K562 (cell line): ENCODE results near the gene SEC14L1. TPM values are rescaled to one million over a fixed set of nuclear protein-coding genes. Genes with fewer than 3 reads are reported as not detected.

ENCODE experiments used
- ARID1B ChIP-seq: fragments of 450-650 bp; IDR thresholded peaks from 2 replicates; pipeline ENCODE4 v1.6.1; 2016; ENCODE audit warnings: antibody characterized with exemption, mild to moderate bottlenecking, inconsistent platforms
- ATF1 ChIP-seq, 2 experiments: fragments of 450-650 bp in 1 of 2; IDR thresholded peaks; 2 replicates each; pipeline ENCODE4 v1.6.1; 2016; ENCODE audit warnings: missing compliant biosample characterization in 1 of 2, missing genetic modification characterization in 1 of 2
- ATF2 ChIP-seq: sonication (generic); formaldehyde crosslinking; IDR thresholded peaks from 2 replicates; pipeline ENCODE4 v1.8.1; 2022; ENCODE audit warnings: missing genetic modification reagents
- BRF1 ChIP-seq: IDR thresholded peaks from 3 replicates; pipeline ENCODE4 v1.6.1; 2011; ENCODE audit warnings: borderline replicate concordance, mild to moderate bottlenecking; ENCODE audit not compliant: insufficient read length; ENCODE audit errors: extremely low read depth
- CHD1 ChIP-seq: fragments of 200-600 bp; sonication (generic); IDR thresholded peaks from one replicate; pipeline ENCODE4 v1.6.1; 2012; ENCODE audit warnings: mild to moderate bottlenecking, moderate library complexity, low read length, inconsistent platforms
- DEAF1 ChIP-seq: fragments of 450-650 bp; formaldehyde crosslinking; IDR thresholded peaks from 2 replicates; pipeline ENCODE4 v1.4.0; 2020; ENCODE audit warnings: mild to moderate bottlenecking, moderate library complexity
- GABPB2 ChIP-seq: fragments of 250-450 bp; sonication (Bioruptor Pico); conservative IDR thresholded peaks from 2 replicates; pipeline ENCODE4 v1.5.1; 2021; ENCODE audit warnings: mild to moderate bottlenecking
- GATA2 ChIP-seq: sonication (generic); formaldehyde crosslinking; IDR thresholded peaks from 2 replicates; pipeline ENCODE4 v1.4.0; 2020; ENCODE audit warnings: mild to moderate bottlenecking, missing genetic modification reagents
- GTF2A2 ChIP-seq: IDR thresholded peaks from 2 replicates; pipeline ENCODE4 v1.6.1; 2016; ENCODE audit warnings: mild to moderate bottlenecking, missing genetic modification characterization, missing compliant biosample characterization
- GTF2E2 ChIP-seq: fragments of 200-800 bp; sonication (Bioruptor generic); IDR thresholded peaks from 2 replicates; pipeline ENCODE4 v1.6.1; 2016; ENCODE audit warnings: missing genetic modification characterization, missing compliant biosample characterization
- HDAC1 ChIP-seq, 2 experiments: fragments of 450-650 bp; IDR thresholded peaks; 2 replicates each; pipeline ENCODE4 v1.6.1; 2016 to 2017; ENCODE audit warnings: inconsistent platforms in 1 of 2, mild to moderate bottlenecking in 1 of 2, moderate library complexity in 1 of 2
- HEY1 ChIP-seq: fragments of 250-450 bp; sonication (Bioruptor Pico); IDR thresholded peaks from 2 replicates; pipeline ENCODE4 v1.5.0; 2020; ENCODE audit warnings: mild to moderate bottlenecking, moderate library complexity, borderline replicate concordance
- MAX ChIP-seq: sonication (generic); formaldehyde crosslinking; IDR thresholded peaks from 2 replicates; pipeline ENCODE4 v1.9.0; 2022; ENCODE audit warnings: mild to moderate bottlenecking, missing genetic modification reagents
- NRF1 ChIP-seq, 2 experiments: fragments of 450-650 bp; IDR thresholded peaks in 1 of 2; conservative IDR thresholded peaks in 1 of 2; 2 replicates each; pipeline ENCODE4 v1.6.1; 2014; ENCODE audit warnings: mild to moderate bottlenecking in 2 of 2
- PML ChIP-seq: IDR thresholded peaks from 2 replicates; pipeline ENCODE4 v1.6.1; 2012; ENCODE audit warnings: low read length, inconsistent platforms
- RBM14 ChIP-seq: fragments of 200-400 bp; formaldehyde crosslinking; IDR thresholded peaks from 2 replicates; pipeline ENCODE4 v1.6.1; 2018; ENCODE audit warnings: low read depth, mild to moderate bottlenecking, low read length, moderate library complexity, borderline replicate concordance; ENCODE audit not compliant: insufficient read depth
- SLC30A9 ChIP-seq: fragments of 250-450 bp; sonication (Bioruptor Pico); IDR thresholded peaks from 2 replicates; pipeline ENCODE4 v1.8.0; 2022; ENCODE audit warnings: mild to moderate bottlenecking, moderate library complexity
- SRSF3 ChIP-seq: fragments of 200-400 bp; formaldehyde crosslinking; IDR thresholded peaks from 2 replicates; pipeline ENCODE4 v1.6.1; 2016; ENCODE audit warnings: mild to moderate bottlenecking, low read length, moderate library complexity; ENCODE audit not compliant: insufficient read depth
- TAF15 ChIP-seq: fragments of 200-400 bp; formaldehyde crosslinking; IDR thresholded peaks from 2 replicates; pipeline ENCODE4 v1.6.1; 2017; ENCODE audit warnings: mild to moderate bottlenecking, low read depth, low read length, moderate library complexity
- TFAM ChIP-seq: fragments of 250-450 bp; sonication (Bioruptor Pico); conservative IDR thresholded peaks from 2 replicates; pipeline ENCODE4 v1.5.0; 2021; ENCODE audit warnings: mild to moderate bottlenecking, moderate library complexity
- XRCC5 ChIP-seq: fragments of 200-400 bp; formaldehyde crosslinking; IDR thresholded peaks from 2 replicates; pipeline ENCODE4 v1.6.1; 2017; ENCODE audit warnings: low read depth, mild to moderate bottlenecking, low read length
- ZBTB17 ChIP-seq: fragments of 450-650 bp; formaldehyde crosslinking; IDR thresholded peaks from 2 replicates; pipeline ENCODE4 v1.4.0; 2020; ENCODE audit warnings: mild to moderate bottlenecking
- ZNF24 ChIP-seq: fragments of 450-650 bp; IDR thresholded peaks from 2 replicates; pipeline ENCODE4 v1.6.1; 2016
- ZNF324 ChIP-seq: fragments of 250-450 bp; sonication (Bioruptor Pico); IDR thresholded peaks from 2 replicates; pipeline ENCODE4 v1.4.0; 2020; ENCODE audit warnings: mild to moderate bottlenecking
- ZNF507 ChIP-seq: conservative IDR thresholded peaks from 2 replicates; pipeline ENCODE4 v1.6.1; 2017; ENCODE audit warnings: missing genetic modification characterization, missing compliant biosample characterization
- polyA plus RNA-seq, 8 experiments: library from polyadenylated mRNA; depleted of rRNA in 4 of 8; stranded (reverse) in 5 of 8; unstranded in 3 of 8; fragments of >200 nt; fragmentation: Nextera tagmentation in 2 of 8; fragmentation: Illumina TruSeq in 1 of 8; extraction: Ambion mirVana in 2 of 8; extraction: Trizol in 1 of 8; gene quantifications; 2 replicates each; pipeline versions ENCODE4 v1.2.1 to v1.2.3, GENCODE V29; 2011 to 2014; ENCODE audit warnings: inconsistent platforms in 1 of 8, missing spikeins in 1 of 8
- total RNA-seq, 7 experiments: library from RNA; depleted of rRNA in 6 of 7; stranded (reverse); fragments of >200 nt in 6 of 7; fragmentation: Illumina TruSeq in 2 of 7; extraction: Trizol in 2 of 7; gene quantifications; 2 replicates each; pipeline versions ENCODE4 v1.2.1 to v1.2.3, GENCODE V29; 2011 to 2021; ENCODE audit warnings: low replicate concordance in 1 of 7
- TF ChIP-seq, protein P1 (sequence below): fragments of 450-650 bp; formaldehyde crosslinking; IDR thresholded peaks from 2 replicates; pipeline ENCODE4 v1.4.0; 2020; ENCODE audit warnings: mild to moderate bottlenecking, moderate library complexity

SEC14L1 gene
- total and polyA plus RNA-seq, 9 of the 15 experiments (the other 6 are each of a cell fraction or from before 2014, with no cell fraction given), result 3.1 to 39.7 (median 15.2) TPM

DNA sequence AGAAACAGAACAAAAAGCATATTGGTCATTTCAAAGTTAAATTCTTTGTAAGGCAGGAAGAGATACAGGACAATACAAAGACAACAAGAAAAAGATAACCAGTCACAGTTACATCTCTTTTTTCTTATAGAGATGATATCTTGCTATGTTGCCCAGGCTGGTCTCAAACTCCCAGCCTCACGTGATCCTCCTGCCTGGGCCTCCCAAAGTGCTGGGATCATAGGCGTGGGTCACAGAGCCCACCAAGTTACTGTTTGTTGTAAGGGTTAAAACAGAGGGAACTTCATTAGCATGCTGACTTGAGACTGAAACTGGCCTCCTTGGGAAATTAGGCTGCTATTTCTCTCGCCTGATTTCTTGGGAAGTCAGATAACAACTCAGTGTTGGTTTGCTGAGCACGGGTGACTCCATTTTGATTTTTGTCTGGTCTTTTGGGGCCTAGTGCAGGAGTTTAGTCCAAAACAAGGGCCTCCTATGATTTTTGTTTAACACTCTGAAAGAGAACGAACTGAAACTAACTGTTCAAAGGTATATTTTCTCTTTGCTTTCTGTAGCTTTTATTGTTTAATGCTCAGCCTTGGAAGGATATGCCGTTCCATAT, 31.5 kb upstream of the SEC14L1 start (continued):
- no peak for TF ChIP-seq GTF2E2 (tag)
- TF ChIP-seq GTF2A2 (tag), result peak; percentile 62; the same call in 1 of the 2 replicates
- no peak for TF ChIP-seq XRCC5
- TF ChIP-seq BRF1, result no peak
- TF ChIP-seq SRSF3, result no peak
- no peak for TF ChIP-seq SLC30A9
- TF ChIP-seq ZBTB17 (CRISPR knock-in tag), result peak; percentile 87
- no peak for TF ChIP-seq GATA2
- TF ChIP-seq ARID1B, result no peak
- TF ChIP-seq TAF15, result no peak
- no peak for TF ChIP-seq ZNF24
- no peak for TF ChIP-seq HEY1
- no peak for TF ChIP-seq ZNF507 (tag)
- TF ChIP-seq GABPB2 (CRISPR knock-in tag), result no peak
- TF ChIP-seq RBM14, result no peak
- TF ChIP-seq CHD1, result no peak
- TF ChIP-seq ATF2, result no peak
- no peak for TF ChIP-seq HDAC1 (IDR thresholded peaks at IDR 0.05)
- no peak for TF ChIP-seq MAX (CRISPR knock-in tag)
- no peak for TF ChIP-seq TFAM
- peak; percentile 42 for TF ChIP-seq ZNF324 (CRISPR knock-in tag)
- TF ChIP-seq NRF1 (conservative IDR thresholded peaks at IDR 0.05 in 1 of 2, IDR thresholded peaks at IDR 0.05 in 1 of 2), result no peak
- TF ChIP-seq ATF1 (CRISPR knock-in tag; IDR thresholded peaks at IDR 0.05), result no peak
- TF ChIP-seq ATF1 (tag; IDR thresholded peaks at IDR 0.05), result no peak
- TF ChIP-seq, protein P1, sequence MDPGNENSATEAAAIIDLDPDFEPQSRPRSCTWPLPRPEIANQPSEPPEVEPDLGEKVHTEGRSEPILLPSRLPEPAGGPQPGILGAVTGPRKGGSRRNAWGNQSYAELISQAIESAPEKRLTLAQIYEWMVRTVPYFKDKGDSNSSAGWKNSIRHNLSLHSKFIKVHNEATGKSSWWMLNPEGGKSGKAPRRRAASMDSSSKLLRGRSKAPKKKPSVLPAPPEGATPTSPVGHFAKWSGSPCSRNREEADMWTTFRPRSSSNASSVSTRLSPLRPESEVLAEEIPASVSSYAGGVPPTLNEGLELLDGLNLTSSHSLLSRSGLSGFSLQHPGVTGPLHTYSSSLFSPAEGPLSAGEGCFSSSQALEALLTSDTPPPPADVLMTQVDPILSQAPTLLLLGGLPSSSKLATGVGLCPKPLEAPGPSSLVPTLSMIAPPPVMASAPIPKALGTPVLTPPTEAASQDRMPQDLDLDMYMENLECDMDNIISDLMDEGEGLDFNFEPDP (CRISPR knock-in tag), result no peak
- no peak for TF ChIP-seq PML
- 0 out of 2 replicates have a peak, but pooled peaks have one; percentile 18 for TF ChIP-seq DEAF1 (CRISPR knock-in tag)
